HCT116 (cell line): ENCODE measurements around the gene HERC3. TPM values are rescaled to one million over a fixed set of nuclear protein-coding genes. Genes with fewer than 3 reads are reported as not detected.

ENCODE experiments used
- ATAC-seq: fragments of 200-7000 bp; cut with Tn5 transposase; 2 replicates; pipeline ENCODE4 v1.9.1; 2020; ENCODE audit warnings: mild to moderate bottlenecking, moderate library complexity
- BruUV-seq: library from RNA; stranded (reverse); fragments of 400-500 nt; replicated peaks from 2 replicates; lab custom pipeline; 2021; lab: Mats Ljungman, UMichigan
- CTCF ChIA-PET: fragments of 300-600 bp; sonication (Branson Sonifier 250); formaldehyde crosslinking; loops from one replicate; lab custom pipeline; 2021; ENCODE audit warnings: antibody characterized with exemption; lab: Charles Lee
- POLR2A ChIA-PET: fragments of 300-600, 350-600 bp; sonication (Branson Sonifier 250); formaldehyde crosslinking; loops from one replicate; lab custom pipeline; 2021; ENCODE audit warnings: antibody characterized with exemption; lab: Charles Lee
- RAD21 ChIA-PET, 2 experiments: fragments of 300-600 bp; sonication (Branson Sonifier 250); formaldehyde crosslinking; loops; one replicate each; lab custom pipeline; 2023; ENCODE audit warnings: low total read pairs in 2 of 2; ENCODE audit not compliant: uncharacterized antibody in 2 of 2, unreplicated experiment in 2 of 2, low non-redundant PET in 1 of 2; lab: Charles Lee
- DNase-seq: peaks from one replicate; pipeline ENCODE4 v3.0.0-alpha.2; 2010; ENCODE audit warnings: low read depth, low spot score
- H2AFZ ChIP-seq: fragments of 200-600 bp; shearing (Covaris generic), sonication (generic); 2 replicates; pipeline ENCODE4 v1.6.1; 2017; ENCODE audit warnings: low read depth, mixed run types, mixed read lengths, antibody characterized with exemption, low read length; ENCODE audit not compliant: poor library complexity, severe bottlenecking
- H3K27ac ChIP-seq: 2 replicates; pipeline ENCODE4 v1.5.1; 2012; ENCODE audit warnings: low read depth, low read length
- H3K27me3 ChIP-seq: fragments of 200-600 bp; sonication (generic); 2 replicates; pipeline ENCODE4 v1.6.1; 2016; ENCODE audit warnings: mixed run types, low read length, mixed read lengths; ENCODE audit not compliant: insufficient read depth
- H3K36me3 ChIP-seq, 2 experiments: fragments of 200-500 bp in 1 of 2; fragments of 200-600 bp in 1 of 2; sonication (Bioruptor generic) in 1 of 2; sonication (generic) in 1 of 2; 2 replicates each; pipeline versions ENCODE4 v1.5.1 to v1.6.1; 2014 to 2016; ENCODE audit warnings: low read length in 2 of 2, inconsistent platforms in 1 of 2, mixed read lengths in 1 of 2, mixed run types in 1 of 2; ENCODE audit not compliant: insufficient read depth in 2 of 2, control insufficient read depth in 1 of 2
- H3K4me1 ChIP-seq, 2 experiments: fragments of 200-600 bp in 1 of 2; sonication (generic) in 1 of 2; 2 replicates each; pipeline versions ENCODE4 v1.5.1 to v1.6.1; 2012 to 2017; ENCODE audit warnings: low read length in 2 of 2, inconsistent platforms in 1 of 2, mild to moderate bottlenecking in 1 of 2, mixed read lengths in 1 of 2, mixed run types in 1 of 2, moderate library complexity in 1 of 2; ENCODE audit not compliant: insufficient read depth in 2 of 2, control insufficient read depth in 1 of 2
- H3K4me2 ChIP-seq: fragments of 200-600 bp; sonication (generic); 2 replicates; pipeline ENCODE4 v1.6.1; 2017; ENCODE audit warnings: mixed run types, low read length, mixed read lengths
- H3K4me3 ChIP-seq, 2 experiments: fragments of 200-600 bp in 1 of 2; sonication (generic) in 1 of 2; replicated peaks in 1 of 2; 2 replicates each; pipeline ENCODE4 v1.5.1; 2011 to 2016; ENCODE audit warnings: low read length in 2 of 2, control low read depth in 1 of 2, low read depth in 1 of 2, mild to moderate bottlenecking in 1 of 2, mixed read lengths in 1 of 2, mixed run types in 1 of 2
- H3K79me2 ChIP-seq: fragments of 200-600 bp; sonication (generic); 2 replicates; pipeline ENCODE4 v1.6.1; 2017; ENCODE audit warnings: mild to moderate bottlenecking, mixed run types, low read length, moderate library complexity, mixed read lengths; ENCODE audit not compliant: insufficient read depth
- H3K9ac ChIP-seq: fragments of 200-600 bp; sonication (generic); 2 replicates; pipeline ENCODE4 v1.6.1; 2016; ENCODE audit warnings: low read length, mixed read lengths
- H3K9me2 ChIP-seq: fragments of 200-600 bp; sonication (generic), shearing (Covaris generic); 2 replicates; pipeline ENCODE4 v1.6.1; 2017; ENCODE audit warnings: mixed run types, mild to moderate bottlenecking, moderate library complexity; ENCODE audit not compliant: insufficient read depth
- H3K9me3 ChIP-seq, 2 experiments: fragments of 200-500 bp in 1 of 2; fragments of 200-600 bp in 1 of 2; sonication (Bioruptor generic) in 1 of 2; sonication (generic) in 1 of 2; 2 replicates each; pipeline ENCODE4 v1.6.1; 2014 to 2017; ENCODE audit warnings: low read length in 2 of 2, mixed read lengths in 2 of 2, inconsistent platforms in 1 of 2, low read depth in 1 of 2, mild to moderate bottlenecking in 1 of 2, mixed run types in 1 of 2, moderate library complexity in 1 of 2; ENCODE audit not compliant: control insufficient read depth in 1 of 2, insufficient read depth in 1 of 2
- H4K20me1 ChIP-seq: fragments of 200-600 bp; sonication (generic), shearing (Covaris generic); 2 replicates; pipeline ENCODE4 v1.6.1; 2017; ENCODE audit warnings: mixed run types, mild to moderate bottlenecking, moderate library complexity; ENCODE audit not compliant: insufficient read depth
- CTCF ChIP-seq, 3 experiments: fragments of 200-600 bp in 1 of 3; sonication (generic) in 1 of 3; IDR thresholded peaks in 2 of 3; conservative IDR thresholded peaks in 1 of 3; 2 replicates each; pipeline ENCODE4 v1.5.1; 2012 to 2017; ENCODE audit warnings: low read depth in 2 of 3, low read length in 2 of 3, antibody characterized with exemption in 1 of 3, borderline replicate concordance in 1 of 3, control low read depth in 1 of 3, mild to moderate bottlenecking in 1 of 3, mixed read lengths in 1 of 3, mixed run types in 1 of 3, moderate library complexity in 1 of 3; ENCODE audit not compliant: insufficient read depth in 1 of 3
- EGR1 ChIP-seq: IDR thresholded peaks from 2 replicates; pipeline ENCODE4 v1.6.1; 2012; ENCODE audit warnings: low read depth
- EZH2 ChIP-seq: fragments of 200-600 bp; sonication (generic); IDR thresholded peaks from 2 replicates; pipeline ENCODE4 v1.6.1; 2017; ENCODE audit warnings: antibody characterized with exemption, mixed run types
- EZH2phosphoT487 ChIP-seq: fragments of 200-600 bp; IDR thresholded peaks from 2 replicates; pipeline ENCODE4 v1.6.1; 2018; ENCODE audit warnings: antibody characterized with exemption, borderline replicate concordance
- FOSL1 ChIP-seq: IDR thresholded peaks from 2 replicates; pipeline ENCODE4 v1.6.1; 2012; ENCODE audit warnings: low read depth
- JUND ChIP-seq: IDR thresholded peaks from 2 replicates; pipeline ENCODE4 v1.6.1; 2012
- POLR2A ChIP-seq: IDR thresholded peaks from 2 replicates; pipeline ENCODE4 v1.7.0; 2011; ENCODE audit warnings: borderline replicate concordance; ENCODE audit not compliant: insufficient read depth, insufficient read length; ENCODE audit errors: extremely low read depth
- SP1 ChIP-seq: IDR thresholded peaks from 2 replicates; pipeline ENCODE4 v1.6.1; 2012; ENCODE audit warnings: low read depth
- SRF ChIP-seq: IDR thresholded peaks from 2 replicates; pipeline ENCODE4 v1.6.1; 2012; ENCODE audit warnings: low read depth
- YY1 ChIP-seq: IDR thresholded peaks from 2 replicates; pipeline ENCODE4 v1.6.1; 2011; ENCODE audit warnings: low read length, low read depth, moderate library complexity, mild to moderate bottlenecking; ENCODE audit not compliant: insufficient replicate concordance; ENCODE audit errors: extremely low read depth
- intact Hi-C: fragments of 100-400 bp; cut with micrococcal nuclease; formaldehyde crosslinking; loops from 2 replicates; pipeline ENCODE4 v1.10.0; 2022
- total RNA-seq: library from RNA; stranded (reverse); gene quantifications from one replicate; pipeline ENCODE4 v1.2.1, GENCODE V29; 2021; ENCODE audit not compliant: unreplicated experiment
- TF ChIP-seq, protein P1 (sequence below): IDR thresholded peaks from 2 replicates; pipeline ENCODE4 v1.6.1; 2012; ENCODE audit warnings: low read depth
- TF ChIP-seq, protein P2 (sequence below): IDR thresholded peaks from 2 replicates; pipeline ENCODE4 v1.6.1; 2012

The HERC3 gene
- total RNA-seq, 1 experiment from 2014 or later, result 10.8 TPM

DNA sequence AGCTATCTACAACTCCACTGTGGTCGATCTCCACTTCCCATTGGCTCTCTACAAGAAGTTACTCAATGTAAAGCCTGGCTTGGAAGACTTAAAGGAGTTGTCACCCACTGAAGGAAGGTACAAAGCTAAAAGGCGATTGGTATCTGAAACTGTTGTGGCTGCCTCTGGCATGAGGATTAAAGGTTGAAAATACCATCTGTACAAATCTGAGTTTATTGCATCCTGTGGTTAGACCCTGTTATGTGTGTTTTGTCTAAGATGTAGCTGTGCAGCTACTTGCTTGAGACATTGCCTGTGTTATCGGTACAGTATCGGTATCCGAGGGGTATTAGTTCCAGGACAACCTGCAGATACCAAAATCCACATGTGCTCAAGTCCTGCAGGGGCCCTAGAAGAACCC, 88.9 kb downstream of the HERC3 start:
- Histone ChIP-seq H3K9me2 (no peaks in the 10 kb centered on the region), H3K27ac (no peak overlapping the region), H2AFZ (no peak overlapping the region), H3K9me3 (no peaks in the 10 kb centered on the region), H3K27me3 (no peaks in the 10 kb centered on the region), H3K36me3 (no peaks in the 10 kb centered on the region), H3K79me2 (no peaks in the 10 kb centered on the region), H3K4me3 (no peak overlapping the region), H4K20me1 (no peaks in the 10 kb centered on the region), H3K4me1 (no peaks in the 10 kb centered on the region), H3K9ac (no peak overlapping the region), H3K4me2 (no peak overlapping the region)
- DNase-seq (no peak), ATAC-seq (no peak)
- no TSS peak for BruUV-seq
- CTCF ChIA-PET, result interaction anchor here (1.2 kb wide), 1 partner anchor 9 kb away, joined by 6 read pairs; no protein-coding TSS in a partner anchor
- RAD21 ChIA-PET, result no interaction called here
- intact Hi-C loops, result no loop called here
- TF ChIP-seq, protein P1, sequence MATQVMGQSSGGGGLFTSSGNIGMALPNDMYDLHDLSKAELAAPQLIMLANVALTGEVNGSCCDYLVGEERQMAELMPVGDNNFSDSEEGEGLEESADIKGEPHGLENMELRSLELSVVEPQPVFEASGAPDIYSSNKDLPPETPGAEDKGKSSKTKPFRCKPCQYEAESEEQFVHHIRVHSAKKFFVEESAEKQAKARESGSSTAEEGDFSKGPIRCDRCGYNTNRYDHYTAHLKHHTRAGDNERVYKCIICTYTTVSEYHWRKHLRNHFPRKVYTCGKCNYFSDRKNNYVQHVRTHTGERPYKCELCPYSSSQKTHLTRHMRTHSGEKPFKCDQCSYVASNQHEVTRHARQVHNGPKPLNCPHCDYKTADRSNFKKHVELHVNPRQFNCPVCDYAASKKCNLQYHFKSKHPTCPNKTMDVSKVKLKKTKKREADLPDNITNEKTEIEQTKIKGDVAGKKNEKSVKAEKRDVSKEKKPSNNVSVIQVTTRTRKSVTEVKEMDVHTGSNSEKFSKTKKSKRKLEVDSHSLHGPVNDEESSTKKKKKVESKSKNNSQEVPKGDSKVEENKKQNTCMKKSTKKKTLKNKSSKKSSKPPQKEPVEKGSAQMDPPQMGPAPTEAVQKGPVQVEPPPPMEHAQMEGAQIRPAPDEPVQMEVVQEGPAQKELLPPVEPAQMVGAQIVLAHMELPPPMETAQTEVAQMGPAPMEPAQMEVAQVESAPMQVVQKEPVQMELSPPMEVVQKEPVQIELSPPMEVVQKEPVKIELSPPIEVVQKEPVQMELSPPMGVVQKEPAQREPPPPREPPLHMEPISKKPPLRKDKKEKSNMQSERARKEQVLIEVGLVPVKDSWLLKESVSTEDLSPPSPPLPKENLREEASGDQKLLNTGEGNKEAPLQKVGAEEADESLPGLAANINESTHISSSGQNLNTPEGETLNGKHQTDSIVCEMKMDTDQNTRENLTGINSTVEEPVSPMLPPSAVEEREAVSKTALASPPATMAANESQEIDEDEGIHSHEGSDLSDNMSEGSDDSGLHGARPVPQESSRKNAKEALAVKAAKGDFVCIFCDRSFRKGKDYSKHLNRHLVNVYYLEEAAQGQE, result no peak
- no peak for TF ChIP-seq EZH2phosphoT487
- TF ChIP-seq EGR1, result no peak
- no peak for TF ChIP-seq SRF
- no peak for TF ChIP-seq FOSL1
- no peak for TF ChIP-seq POLR2A
- no peak for TF ChIP-seq CTCF (IDR thresholded peaks at IDR 0.05 in 2 of 3, conservative IDR thresholded peaks at IDR 0.05 in 1 of 3; ENCODE audit: borderline replicate concordance in 1 of 3, insufficient read depth in 1 of 3, low read depth in 2 of 3, low read length in 2 of 3)
- no peak for TF ChIP-seq JUND
- TF ChIP-seq EZH2, result no peak
- no peak for TF ChIP-seq SP1
- TF ChIP-seq, protein P2, sequence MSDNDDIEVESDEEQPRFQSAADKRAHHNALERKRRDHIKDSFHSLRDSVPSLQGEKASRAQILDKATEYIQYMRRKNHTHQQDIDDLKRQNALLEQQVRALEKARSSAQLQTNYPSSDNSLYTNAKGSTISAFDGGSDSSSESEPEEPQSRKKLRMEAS, result no peak
- TF ChIP-seq YY1, result no peak
- TF ChIP-seq, all 23 proteins: peak for 0
- POLR2A ChIA-PET, result no interaction called here
